IMR-90 (cell line): ENCODE measurements around the gene ST3GAL4. TPM values are rescaled to one million over a fixed set of nuclear protein-coding genes. Genes with fewer than 3 reads are reported as not detected.
A peak's percentile ranks its signal among the peaks of the same experiment; 100 is the strongest.

ENCODE experiments used
- ATAC-seq: fragments of 200-7000 bp; cut with Tn5 transposase; 2 replicates; pipeline ENCODE4 v1.9.1; 2020; ENCODE audit warnings: low read depth, mild to moderate bottlenecking, moderate library complexity
- BruUV-seq: library from RNA; stranded (reverse); fragments of 400-500 nt; replicated peaks from 2 replicates; lab custom pipeline; 2021; lab: Mats Ljungman, UMichigan
- CTCF ChIA-PET: fragments of 300-600 bp; formaldehyde crosslinking; extraction: SDS; loops from one replicate; lab custom pipeline; 2021; ENCODE audit warnings: antibody characterized with exemption; lab: Yijun Ruan, JAX
- POLR2A ChIA-PET: fragments of 300-600 bp; sonication (Branson Sonifier 250); formaldehyde crosslinking; loops from one replicate; lab custom pipeline; 2022; ENCODE audit warnings: antibody characterized with exemption; ENCODE audit not compliant: unreplicated experiment; lab: Charles Lee
- DNase-seq: peaks from one replicate; pipeline ENCODE4 v3.0.0; 2013
- H2AFZ ChIP-seq: replicated peaks from 2 replicates; pipeline ENCODE3; 2013; ENCODE audit warnings: low read length, mild to moderate bottlenecking; ENCODE audit not compliant: poor library complexity
- H2AK5ac ChIP-seq: 2 replicates; pipeline ENCODE4 v1.6.1; 2013; ENCODE audit warnings: low read depth, low read length, inconsistent platforms
- H2AK9ac ChIP-seq: replicated peaks from 2 replicates; pipeline ENCODE3; 2013; ENCODE audit warnings: mild to moderate bottlenecking, low read depth, low read length, moderate library complexity; ENCODE audit not compliant: poor library complexity
- H2BK120ac ChIP-seq: 2 replicates; pipeline ENCODE4 v1.6.1; 2013; ENCODE audit warnings: low read depth, low read length, inconsistent platforms
- H2BK15ac ChIP-seq: 3 replicates; pipeline ENCODE4 v1.6.1; 2013; ENCODE audit warnings: low read depth, low read length, inconsistent platforms
- H2BK20ac ChIP-seq: 2 replicates; pipeline ENCODE4 v1.6.1; 2013; ENCODE audit warnings: low read depth, mild to moderate bottlenecking, inconsistent platforms, low read length, moderate library complexity
- H2BK5ac ChIP-seq: 2 replicates; pipeline ENCODE4 v1.6.1; 2013; ENCODE audit warnings: mild to moderate bottlenecking, low read depth, low read length, inconsistent platforms; ENCODE audit not compliant: poor library complexity, severe bottlenecking
- H3K14ac ChIP-seq: replicated peaks from 2 replicates; pipeline ENCODE4 v1.6.1; 2013; ENCODE audit warnings: low read depth, low read length, inconsistent platforms
- H3K18ac ChIP-seq: 2 replicates; pipeline ENCODE4 v1.6.1; 2013; ENCODE audit warnings: low read depth, low read length, control low read depth
- H3K23ac ChIP-seq: 2 replicates; pipeline ENCODE4 v1.6.1; 2013; ENCODE audit warnings: low read depth, low read length, inconsistent platforms
- H3K27ac ChIP-seq: 2 replicates; pipeline ENCODE4 v1.5.1; 2013; ENCODE audit warnings: mild to moderate bottlenecking, control low read depth, low read length; ENCODE audit not compliant: insufficient read depth
- H3K27me3 ChIP-seq: 2 replicates; pipeline ENCODE4 v1.6.1; 2013; ENCODE audit warnings: low read length; ENCODE audit not compliant: control insufficient read depth, insufficient read depth
- H3K36me3 ChIP-seq: 2 replicates; pipeline ENCODE4 v1.6.1; 2013; ENCODE audit warnings: low read length, mixed read lengths; ENCODE audit not compliant: control insufficient read depth, insufficient read depth
- H3K4ac ChIP-seq: 2 replicates; pipeline ENCODE4 v1.6.1; 2013; ENCODE audit warnings: low read depth, low read length, inconsistent platforms
- H3K4me1 ChIP-seq: 2 replicates; pipeline ENCODE4 v1.6.1; 2013; ENCODE audit warnings: low read length, mixed read lengths; ENCODE audit not compliant: control insufficient read depth, insufficient read depth
- H3K4me2 ChIP-seq: 2 replicates; pipeline ENCODE4 v1.6.1; 2013; ENCODE audit warnings: low read depth, mild to moderate bottlenecking, control low read depth, low read length, moderate library complexity
- H3K4me3 ChIP-seq: 2 replicates; pipeline ENCODE4 v1.5.1; 2013; ENCODE audit warnings: low read depth, mild to moderate bottlenecking, control low read depth, low read length, moderate library complexity; ENCODE audit not compliant: insufficient read depth
- H3K56ac ChIP-seq: 2 replicates; pipeline ENCODE4 v1.6.1; 2013; ENCODE audit warnings: low read length, inconsistent platforms; ENCODE audit not compliant: insufficient read depth; ENCODE audit errors: extremely low read depth
- H3K79me1 ChIP-seq, 2 experiments: 2 replicates each; pipeline ENCODE4 v1.6.1; 2013; ENCODE audit warnings: low read length in 2 of 2, inconsistent platforms in 1 of 2, low read depth in 1 of 2
- H3K9ac ChIP-seq: 2 replicates; pipeline ENCODE4 v1.6.1; 2013; ENCODE audit warnings: low read depth, low read length, control low read depth
- H3K9me1 ChIP-seq: 2 replicates; pipeline ENCODE4 v1.6.1; 2013; ENCODE audit warnings: low read length, inconsistent platforms; ENCODE audit not compliant: insufficient read depth
- H3K9me3 ChIP-seq: 2 replicates; pipeline ENCODE4 v1.6.1; 2013; ENCODE audit warnings: low read length; ENCODE audit not compliant: control insufficient read depth, insufficient read depth
- H4K20me1 ChIP-seq: 2 replicates; pipeline ENCODE4 v1.6.1; 2013; ENCODE audit warnings: low read length, inconsistent platforms; ENCODE audit not compliant: insufficient read depth
- H4K5ac ChIP-seq: 2 replicates; pipeline ENCODE4 v1.6.1; 2013; ENCODE audit warnings: mild to moderate bottlenecking, low read depth, low read length, control low read depth
- H4K8ac ChIP-seq, 2 experiments: 2 replicates each; pipeline ENCODE4 v1.6.1; 2013; ENCODE audit warnings: low read depth in 2 of 2, low read length in 2 of 2, control low read depth in 1 of 2, inconsistent platforms in 1 of 2
- H4K91ac ChIP-seq: 2 replicates; pipeline ENCODE4 v1.6.1; 2013; ENCODE audit warnings: low read depth, low read length, inconsistent platforms; ENCODE audit not compliant: insufficient read depth
- BHLHE40 ChIP-seq: fragments of 150-350 bp; IDR thresholded peaks from 2 replicates; pipeline ENCODE4 v1.6.1; 2016; ENCODE audit warnings: mild to moderate bottlenecking, low read depth, low read length
- CEBPB ChIP-seq: IDR thresholded peaks from 2 replicates; pipeline ENCODE4 v1.6.1; 2012; ENCODE audit warnings: low read depth, low read length, improper control_type of control experiment
- CHD1 ChIP-seq: IDR thresholded peaks from 2 replicates; pipeline ENCODE4 v1.6.1; 2012; ENCODE audit warnings: low read depth, low read length, improper control_type of control experiment
- CTCF ChIP-seq: conservative IDR thresholded peaks from 2 replicates; pipeline ENCODE4 v1.5.1; 2012; ENCODE audit warnings: mild to moderate bottlenecking, low read depth, low read length, improper control_type of control experiment
- ELK1 ChIP-seq: fragments of 150-350 bp; IDR thresholded peaks from 2 replicates; pipeline ENCODE4 v1.6.1; 2016; ENCODE audit warnings: low read depth, mild to moderate bottlenecking, low read length, moderate library complexity, borderline replicate concordance
- MAFK ChIP-seq: IDR thresholded peaks from 2 replicates; pipeline ENCODE4 v1.6.1; 2012; ENCODE audit warnings: low read depth, low read length, improper control_type of control experiment
- MAZ ChIP-seq: IDR thresholded peaks from 2 replicates; pipeline ENCODE4 v1.6.1; 2012; ENCODE audit warnings: low read depth, mild to moderate bottlenecking, low read length, improper control_type of control experiment, moderate library complexity, borderline replicate concordance
- MXI1 ChIP-seq: IDR thresholded peaks from 2 replicates; pipeline ENCODE4 v1.6.1; 2012; ENCODE audit warnings: low read depth, mild to moderate bottlenecking, low read length, moderate library complexity, borderline replicate concordance
- NFE2L2 ChIP-seq: fragments of 150-350 bp; IDR thresholded peaks from 2 replicates; pipeline ENCODE4 v1.6.1; 2016; ENCODE audit warnings: low read depth, mild to moderate bottlenecking, low read length
- POLR2A ChIP-seq: IDR thresholded peaks from 2 replicates; pipeline ENCODE4 v1.6.1; 2012; ENCODE audit warnings: mild to moderate bottlenecking, low read depth, low read length
- RAD21 ChIP-seq: IDR thresholded peaks from 2 replicates; pipeline ENCODE4 v1.6.1; 2012; ENCODE audit warnings: low read length, improper control_type of control experiment
- RCOR1 ChIP-seq: IDR thresholded peaks from 2 replicates; pipeline ENCODE4 v1.6.1; 2012; ENCODE audit warnings: mild to moderate bottlenecking, low read length, improper control_type of control experiment; ENCODE audit not compliant: insufficient replicate concordance
- RFX5 ChIP-seq: IDR thresholded peaks from 2 replicates; pipeline ENCODE4 v1.8.0; 2012; ENCODE audit warnings: low read depth, mild to moderate bottlenecking, low read length, moderate library complexity
- SMC3 ChIP-seq: fragments of 150-350 bp; IDR thresholded peaks from 2 replicates; pipeline ENCODE4 v1.6.1; 2016; ENCODE audit warnings: low read depth, mild to moderate bottlenecking, antibody characterized with exemption, low read length, moderate library complexity
- USF2 ChIP-seq: fragments of 150-350 bp; IDR thresholded peaks from 2 replicates; pipeline ENCODE4 v1.6.1; 2017; ENCODE audit warnings: mild to moderate bottlenecking, antibody characterized with exemption, low read length, low read depth
- WGBS, 2 experiments: methylation state at CpG; one replicate each; pipeline versions ENCODE4 v1.1.5 to v1.1.7; 2013; ENCODE audit warnings: missing lambda C conversion rate in 2 of 2; ENCODE audit not compliant: insufficient read length in 1 of 2; ENCODE audit errors: extremely low coverage in 2 of 2; 5-methylcytosine and 5-hydroxymethylcytosine counted together
- dilution Hi-C: fragments of 300-500 bp; cut with HindIII; formaldehyde crosslinking; loops from one replicate; pipeline ENCODE4 v1.14.3; 2018; ENCODE audit warnings: low sequenced_read_pairs; ENCODE audit not compliant: unreplicated experiment
- in situ Hi-C: fragments of 300-500 bp; cut with MboI; formaldehyde crosslinking; loops from 3 replicates; pipeline ENCODE4 v1.14.3; 2019; ENCODE audit warnings: low sequenced_read_pairs, inconsistent platforms, mixed read lengths
- intact Hi-C: fragments of 100-400 bp; cut with micrococcal nuclease; formaldehyde crosslinking; loops from 2 replicates; pipeline ENCODE4 v1.10.0; 2022
- polyA plus RNA-seq, 3 experiments: library from polyadenylated mRNA; depleted of rRNA; stranded (reverse); fragments of >200 nt; gene quantifications; 2 replicates each; pipeline ENCODE4 v1.2.3, GENCODE V29; 2012; ENCODE audit warnings: low replicate concordance in 1 of 3
- total RNA-seq: library from RNA; depleted of rRNA; stranded (reverse); fragments of >200 nt; gene quantifications from 2 replicates; pipeline ENCODE4 v1.2.3, GENCODE V29; 2012

Gene ST3GAL4
- total and polyA plus RNA-seq, 2 of the 4 experiments (the other 2 are of a cell fraction) = 17.0 to 19.7 TPM

- Histone ChIP-seq H4K8ac (no peak overlapping the region), H4K20me1 (no peaks in the 10 kb centered on the region), H2AK5ac (no peak overlapping the region), H4K91ac (no peak overlapping the region), H3K9ac (no peak overlapping the region), H4K5ac (no peak overlapping the region), H2BK20ac (no peak overlapping the region), H2AFZ (peak overlapping the region; percentile 13), H3K27me3 (no peaks in the 10 kb centered on the region), H2BK15ac (no peak overlapping the region), H2BK120ac (no peak overlapping the region), H3K27ac (no peak overlapping the region), H3K4me2 (no peak overlapping the region), H3K79me1 (peaks cover 0 to 3% of the 10 kb centered on the region in 2 experiments; a peak in 1 of 4 replicates), H3K56ac (no peak overlapping the region), H3K4ac (no peak overlapping the region), H2BK5ac (no peak overlapping the region), H2AK9ac (no peak overlapping the region), H3K36me3 (no peaks in the 10 kb centered on the region), H3K23ac (no peak overlapping the region), H3K9me1 (0 out of 2 replicates have a peak, but pooled peaks cover 9% of the 10 kb centered on the region), H3K18ac (no peak overlapping the region), H3K4me3 (no peak overlapping the region), H3K14ac (no peak overlapping the region), H3K4me1 (peaks cover 8% of the 10 kb centered on the region), H3K9me3 (no peaks in the 10 kb centered on the region)
- DNase-seq (no peak), ATAC-seq (no peak)
- intact Hi-C loops (no loop called here), dilution Hi-C loops (no loop called here), in situ Hi-C loops (no loop called here)
- ChIA-PET CTCF (no interaction called here), POLR2A (no interaction called here)
- WGBS, 2 experiments = 86% methylated on average over 14 of the region's 20 CpGs; no CpG with 5 or more reads in 1 of the 2 experiments
- TF ChIP-seq MAFK (no peak), RAD21 (no peak), RCOR1 (no peak), BHLHE40 (no peak), USF2 (no peak), CHD1 (no peak), CTCF (no peak), RFX5 (no peak), POLR2A (no peak), ELK1 (no peak), MAZ (no peak), NFE2L2 (no peak), SMC3 (no peak), CEBPB (no peak), MXI1 (no peak)
- no TSS peak for BruUV-seq
These were observed 27.5 kb upstream of the ST3GAL4 start for GRCh38 chr11:126328001-126328390.
